Fibroblast of lung (primary cell): ENCODE results near the gene CFAP100. TPM values are rescaled to one million over a fixed set of nuclear protein-coding genes. Genes with fewer than 3 reads are reported as not detected.

ENCODE experiments used
- DNase-seq, 2 donors: peaks; one replicate each; pipeline versions ENCODE4 v3.0.0 to v3.0.0-alpha.2; 2010; ENCODE audit warnings: low read depth in 2 of 2
- H2AFZ ChIP-seq: 2 replicates; pipeline ENCODE4 v1.5.1; 2012; ENCODE audit warnings: low read length, control low read depth, inconsistent platforms
- H3K27ac ChIP-seq: 2 replicates; pipeline ENCODE4 v1.5.1; 2011; ENCODE audit warnings: low read length, control low read depth; ENCODE audit not compliant: insufficient read depth
- H3K27me3 ChIP-seq: 2 replicates; pipeline ENCODE4 v1.5.1; 2011; ENCODE audit warnings: mild to moderate bottlenecking, low read length; ENCODE audit not compliant: control insufficient read depth, insufficient read depth
- H3K36me3 ChIP-seq: 2 replicates; pipeline ENCODE4 v1.5.1; 2011; ENCODE audit warnings: low read length; ENCODE audit not compliant: control insufficient read depth, insufficient read depth
- H3K4me1 ChIP-seq: 2 replicates; pipeline ENCODE4 v1.5.1; 2011; ENCODE audit warnings: low read length; ENCODE audit not compliant: control insufficient read depth, insufficient read depth; ENCODE audit errors: extremely low read depth
- H3K4me2 ChIP-seq: 2 replicates; pipeline ENCODE4 v1.5.1; 2011; ENCODE audit warnings: low read length, control low read depth; ENCODE audit not compliant: insufficient read depth; ENCODE audit errors: extremely low read depth
- H3K4me3 ChIP-seq, 4 experiments: fragments of 200-600 bp in 1 of 4; sonication (generic) in 1 of 4; replicated peaks in 1 of 4; 2 replicates each; pipeline ENCODE4 v1.5.1; 2011 to 2016; ENCODE audit warnings: low read length in 4 of 4, low read depth in 3 of 4, mild to moderate bottlenecking in 3 of 4, control low read depth in 2 of 4, inconsistent platforms in 1 of 4, mixed read lengths in 1 of 4; ENCODE audit not compliant: insufficient read depth in 1 of 4; ENCODE audit errors: control extremely low read depth in 1 of 4
- H3K79me2 ChIP-seq: 2 replicates; pipeline ENCODE4 v1.5.1; 2012; ENCODE audit warnings: mild to moderate bottlenecking, low read length, inconsistent platforms; ENCODE audit not compliant: control insufficient read depth, insufficient read depth
- H3K9ac ChIP-seq: 2 replicates; pipeline ENCODE4 v1.5.1; 2011; ENCODE audit warnings: mild to moderate bottlenecking, low read length, control low read depth; ENCODE audit not compliant: insufficient read depth
- H3K9me3 ChIP-seq: 2 replicates; pipeline ENCODE4 v1.5.1; 2012; ENCODE audit warnings: low read depth, low read length; ENCODE audit not compliant: control insufficient read depth, insufficient read depth
- H4K20me1 ChIP-seq: 2 replicates; pipeline ENCODE4 v1.5.1; 2011; ENCODE audit warnings: low read length; ENCODE audit not compliant: control insufficient read depth, insufficient read depth; ENCODE audit errors: extremely low read depth
- CTCF ChIP-seq, 2 donors: IDR thresholded peaks in 1 of 2; conservative IDR thresholded peaks in 1 of 2; 1 replicate in 1 of 2; 2 replicates in 1 of 2; pipeline ENCODE4 v1.5.1; 2011 to 2012; ENCODE audit warnings: low read length in 2 of 2, control low read depth in 1 of 2, inconsistent platforms in 1 of 2, low read depth in 1 of 2, mild to moderate bottlenecking in 1 of 2
- EZH2 ChIP-seq: IDR thresholded peaks from 2 replicates; pipeline ENCODE4 v1.5.1; 2012; ENCODE audit warnings: low read length, control low read depth, mild to moderate bottlenecking; ENCODE audit errors: missing control alignments
- polyA plus RNA-seq, 2 donors: library from polyadenylated mRNA; depleted of rRNA in 1 of 2; stranded (reverse) in 1 of 2; unstranded in 1 of 2; fragments of >200 nt; gene quantifications; 2 replicates each; pipeline ENCODE4 v1.2.1, GENCODE V29; 2011 to 2012; ENCODE audit warnings: missing spikeins in 1 of 2
- total RNA-seq: library from RNA; depleted of rRNA; stranded (reverse); fragments of >200 nt; gene quantifications from 2 replicates; pipeline ENCODE4 v1.2.1, GENCODE V29; 2014

Gene CFAP100
- total and polyA plus RNA-seq, 2 donors (not counting 1 experiment from before 2014, with no cell fraction given): not detected

GRCh38 chr3:126434264-126434590 is 39.5 kb downstream of the CFAP100 start:
- H3K4me3 ChIP-seq: no peak overlapping the region
- H3K9me3 ChIP-seq: no peaks in the 10 kb centered on the region
- no peak overlapping the region for H3K27ac ChIP-seq
- DNase-seq: no peak
- H2AFZ ChIP-seq: no peak overlapping the region
- TF ChIP-seq EZH2: no peak
- TF ChIP-seq CTCF (conservative IDR thresholded peaks at IDR 0.05 in 1 of 2, IDR thresholded peaks at IDR 0.05 in 1 of 2; ENCODE audit: low read depth in 1 of 2, low read length in 2 of 2): no peak
- H4K20me1 ChIP-seq: no peaks in the 10 kb centered on the region
- peaks cover 2% of the 10 kb centered on the region for H3K36me3 ChIP-seq
- no peak overlapping the region for H3K4me2 ChIP-seq
- no peaks in the 10 kb centered on the region for H3K27me3 ChIP-seq
- no peaks in the 10 kb centered on the region for H3K4me1 ChIP-seq
- no peak overlapping the region for H3K9ac ChIP-seq
- H3K79me2 ChIP-seq: no peaks in the 10 kb centered on the region

- no peak overlapping the region for H3K9ac ChIP-seq
- TF ChIP-seq EZH2: no peak
- TF ChIP-seq CTCF (conservative IDR thresholded peaks at IDR 0.05 in 1 of 2, IDR thresholded peaks at IDR 0.05 in 1 of 2; ENCODE audit: low read depth in 1 of 2, low read length in 2 of 2): no peak
- H3K36me3 ChIP-seq: peaks cover 2% of the 10 kb centered on the region
- no peaks in the 10 kb centered on the region for H3K27me3 ChIP-seq
- no peak overlapping the region for H3K4me3 ChIP-seq
- no peak overlapping the region for H3K27ac ChIP-seq
- H2AFZ ChIP-seq: no peak overlapping the region
- no peaks in the 10 kb centered on the region for H3K79me2 ChIP-seq
- no peak overlapping the region for H3K4me2 ChIP-seq
- H3K9me3 ChIP-seq: no peaks in the 10 kb centered on the region
- DNase-seq: no peak
- no peaks in the 10 kb centered on the region for H4K20me1 ChIP-seq
- no peaks in the 10 kb centered on the region for H3K4me1 ChIP-seq
These were observed 40.3 kb downstream of the CFAP100 start for GRCh38 chr3:126434931-126435411.

- Histone ChIP-seq H3K9ac (no peak overlapping the region), H3K4me1 (no peaks in the 10 kb centered on the region), H3K27ac (no peak overlapping the region), H3K4me3 (no peak overlapping the region), H3K9me3 (no peaks in the 10 kb centered on the region), H4K20me1 (no peaks in the 10 kb centered on the region), H2AFZ (no peak overlapping the region), H3K27me3 (no peaks in the 10 kb centered on the region), H3K79me2 (no peaks in the 10 kb centered on the region), H3K4me2 (no peak overlapping the region), H3K36me3 (peaks cover 2% of the 10 kb centered on the region)
- no peak for DNase-seq
- TF ChIP-seq EZH2 (no peak), CTCF (conservative IDR thresholded peaks at IDR 0.05 in 1 of 2, IDR thresholded peaks at IDR 0.05 in 1 of 2; ENCODE audit: low read depth in 1 of 2, low read length in 2 of 2) (no peak)
These were observed 41.0 kb downstream of the CFAP100 start for GRCh38 chr3:126435456-126436315.
